K562 (cell line): ENCODE measurements around the gene FGR. TPM values are rescaled to one million over a fixed set of nuclear protein-coding genes. Genes with fewer than 3 reads are reported as not detected.
A peak's percentile ranks its signal among the peaks of the same experiment; 100 is the strongest.

ENCODE experiments used
- CSDE1 ChIP-seq, 2 experiments: fragments of 450-650 bp; IDR thresholded peaks; 2 replicates each; pipeline ENCODE4 v1.6.1; 2016; ENCODE audit warnings: mild to moderate bottlenecking in 1 of 2
- CTBP1 ChIP-seq: fragments of 450-650 bp; IDR thresholded peaks from 2 replicates; pipeline ENCODE4 v1.6.1; 2016; ENCODE audit warnings: borderline replicate concordance
- ERF ChIP-seq: fragments of 450-650 bp; formaldehyde crosslinking; IDR thresholded peaks from 2 replicates; pipeline ENCODE4 v1.4.0; 2020; ENCODE audit warnings: mild to moderate bottlenecking, mixed read lengths
- HMG20A ChIP-seq: fragments of 450-650 bp; formaldehyde crosslinking; conservative IDR thresholded peaks from 2 replicates; pipeline ENCODE4 v1.4.0; 2020; ENCODE audit warnings: mild to moderate bottlenecking, mixed read lengths
- HNRNPK ChIP-seq: fragments of 200-400 bp; formaldehyde crosslinking; IDR thresholded peaks from one replicate; pipeline ENCODE4 v1.6.1; 2018; ENCODE audit warnings: mild to moderate bottlenecking, low read depth, low read length; ENCODE audit not compliant: poor library complexity, severe bottlenecking
- MXI1 ChIP-seq: IDR thresholded peaks from 2 replicates; pipeline ENCODE4 v1.6.1; 2011; ENCODE audit warnings: low read depth, mild to moderate bottlenecking, improper control_type of control experiment, low read length
- NFATC3 ChIP-seq: fragments of 450-650 bp; IDR thresholded peaks from 2 replicates; pipeline ENCODE4 v1.6.1; 2017; ENCODE audit warnings: mild to moderate bottlenecking
- NR2C2 ChIP-seq, 2 experiments: fragments of 200-800 bp in 1 of 2; sonication (Bioruptor generic) in 1 of 2; sonication (generic) in 1 of 2; formaldehyde crosslinking in 1 of 2; IDR thresholded peaks; 2 replicates each; pipeline versions ENCODE4 v1.6.1 to v1.8.0; 2016 to 2022; ENCODE audit warnings: mild to moderate bottlenecking in 1 of 2, missing compliant biosample characterization in 1 of 2, missing genetic modification characterization in 1 of 2, missing genetic modification reagents in 1 of 2
- PCBP2 ChIP-seq: fragments of 200-400 bp; formaldehyde crosslinking; IDR thresholded peaks from 2 replicates; pipeline ENCODE4 v1.6.1; 2018; ENCODE audit warnings: low read length, low read depth, mild to moderate bottlenecking, moderate library complexity; ENCODE audit not compliant: poor library complexity, severe bottlenecking
- RAD21 ChIP-seq, 2 experiments: fragments of 250-450 bp in 1 of 2; fragments of 450-650 bp in 1 of 2; sonication (Bioruptor Pico) in 1 of 2; formaldehyde crosslinking in 1 of 2; IDR thresholded peaks in 1 of 2; conservative IDR thresholded peaks in 1 of 2; 2 replicates each; pipeline versions ENCODE4 v1.4.0 to v1.8.0; 2020 to 2022; ENCODE audit warnings: mild to moderate bottlenecking in 2 of 2, moderate library complexity in 1 of 2
- RBBP5 ChIP-seq: fragments of 200-600 bp; sonication (generic); IDR thresholded peaks from 2 replicates; pipeline ENCODE4 v1.6.1; 2012; ENCODE audit warnings: borderline replicate concordance, mild to moderate bottlenecking, low read length, control low read depth, inconsistent platforms; ENCODE audit not compliant: insufficient read depth, poor library complexity, severe bottlenecking
- ZNF263 ChIP-seq: sonication (generic); formaldehyde crosslinking; IDR thresholded peaks from 2 replicates; pipeline ENCODE4 v1.8.0; 2022; ENCODE audit warnings: mild to moderate bottlenecking, missing genetic modification reagents, borderline replicate concordance
- ZNF282 ChIP-seq: sonication (generic); formaldehyde crosslinking; IDR thresholded peaks from 2 replicates; pipeline ENCODE4 v1.8.1; 2023; ENCODE audit warnings: missing genetic modification reagents
- ZNF316 ChIP-seq: fragments of 450-650 bp; IDR thresholded peaks from 2 replicates; pipeline ENCODE4 v1.6.1; 2016
- ZNF586 ChIP-seq: fragments of 450-650 bp; formaldehyde crosslinking; conservative IDR thresholded peaks from 2 replicates; pipeline ENCODE4 v1.4.0; 2020; ENCODE audit warnings: mild to moderate bottlenecking, moderate library complexity
- polyA plus RNA-seq, 8 experiments: library from polyadenylated mRNA; depleted of rRNA in 4 of 8; stranded (reverse) in 5 of 8; unstranded in 3 of 8; fragments of >200 nt; fragmentation: Nextera tagmentation in 2 of 8; fragmentation: Illumina TruSeq in 1 of 8; extraction: Ambion mirVana in 2 of 8; extraction: Trizol in 1 of 8; gene quantifications; 2 replicates each; pipeline versions ENCODE4 v1.2.1 to v1.2.3, GENCODE V29; 2011 to 2014; ENCODE audit warnings: inconsistent platforms in 1 of 8, missing spikeins in 1 of 8
- total RNA-seq, 7 experiments: library from RNA; depleted of rRNA in 6 of 7; stranded (reverse); fragments of >200 nt in 6 of 7; fragmentation: Illumina TruSeq in 2 of 7; extraction: Trizol in 2 of 7; gene quantifications; 2 replicates each; pipeline versions ENCODE4 v1.2.1 to v1.2.3, GENCODE V29; 2011 to 2021; ENCODE audit warnings: low replicate concordance in 1 of 7
- TF ChIP-seq, protein P1 (sequence below), 2 experiments: IDR thresholded peaks; 2 replicates each; pipeline ENCODE4 v1.6.1; 2012; ENCODE audit warnings: improper control_type of control experiment in 2 of 2, low read depth in 2 of 2, low read length in 2 of 2, borderline replicate concordance in 1 of 2
- TF ChIP-seq, protein P2 (sequence below), 2 experiments: IDR thresholded peaks; 2 replicates each; pipeline ENCODE4 v1.6.1; 2011; ENCODE audit warnings: borderline replicate concordance in 1 of 2, control low read depth in 1 of 2, low read depth in 1 of 2, low read length in 1 of 2, mild to moderate bottlenecking in 1 of 2, mixed read lengths in 1 of 2, moderate library complexity in 1 of 2; ENCODE audit not compliant: insufficient read depth in 1 of 2, insufficient read length in 1 of 2, poor library complexity in 1 of 2, severe bottlenecking in 1 of 2; ENCODE audit errors: extremely low read depth in 1 of 2
- TF ChIP-seq, protein P3 (sequence below): fragments of 450-650 bp; formaldehyde crosslinking; IDR thresholded peaks from 2 replicates; pipeline ENCODE4 v1.4.0; 2020; ENCODE audit warnings: mild to moderate bottlenecking, mixed read lengths
- TF ChIP-seq, protein P4 (sequence below), 3 experiments: fragments of 200-800 bp in 1 of 3; sonication (Bioruptor generic) in 1 of 3; sonication (generic) in 1 of 3; formaldehyde crosslinking in 1 of 3; IDR thresholded peaks; 2 replicates each; pipeline versions ENCODE4 v1.6.1 to v1.8.0; 2016 to 2022; ENCODE audit warnings: mild to moderate bottlenecking in 2 of 3, missing compliant biosample characterization in 2 of 3, missing genetic modification characterization in 2 of 3, missing genetic modification reagents in 1 of 3

Gene FGR
- total and polyA plus RNA-seq, 9 of the 15 experiments (the other 6 are each of a cell fraction or from before 2014, with no cell fraction given), result 0.04 to 0.11 TPM; not detected in 7

DNA sequence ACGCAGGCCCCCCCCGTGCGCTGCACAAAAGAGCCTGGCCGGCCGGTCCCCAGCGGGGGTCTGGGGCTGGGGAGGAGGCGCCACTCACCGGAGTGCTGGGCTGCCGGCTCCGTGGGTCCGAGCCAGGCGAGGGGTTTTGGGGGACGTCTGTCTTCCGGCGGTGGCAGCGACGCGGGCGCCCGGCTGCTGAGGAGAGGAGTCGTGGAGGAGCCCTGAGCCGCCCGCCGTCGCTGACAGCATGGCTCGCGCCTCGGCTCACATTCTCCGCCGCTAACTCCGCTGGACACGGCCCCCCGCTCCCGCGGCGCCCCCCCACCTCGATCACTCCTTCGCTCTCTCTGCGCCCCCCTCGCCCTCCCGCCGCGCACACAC lies 31.7 kb downstream of the FGR start (continued):
- TF ChIP-seq, protein P1, sequence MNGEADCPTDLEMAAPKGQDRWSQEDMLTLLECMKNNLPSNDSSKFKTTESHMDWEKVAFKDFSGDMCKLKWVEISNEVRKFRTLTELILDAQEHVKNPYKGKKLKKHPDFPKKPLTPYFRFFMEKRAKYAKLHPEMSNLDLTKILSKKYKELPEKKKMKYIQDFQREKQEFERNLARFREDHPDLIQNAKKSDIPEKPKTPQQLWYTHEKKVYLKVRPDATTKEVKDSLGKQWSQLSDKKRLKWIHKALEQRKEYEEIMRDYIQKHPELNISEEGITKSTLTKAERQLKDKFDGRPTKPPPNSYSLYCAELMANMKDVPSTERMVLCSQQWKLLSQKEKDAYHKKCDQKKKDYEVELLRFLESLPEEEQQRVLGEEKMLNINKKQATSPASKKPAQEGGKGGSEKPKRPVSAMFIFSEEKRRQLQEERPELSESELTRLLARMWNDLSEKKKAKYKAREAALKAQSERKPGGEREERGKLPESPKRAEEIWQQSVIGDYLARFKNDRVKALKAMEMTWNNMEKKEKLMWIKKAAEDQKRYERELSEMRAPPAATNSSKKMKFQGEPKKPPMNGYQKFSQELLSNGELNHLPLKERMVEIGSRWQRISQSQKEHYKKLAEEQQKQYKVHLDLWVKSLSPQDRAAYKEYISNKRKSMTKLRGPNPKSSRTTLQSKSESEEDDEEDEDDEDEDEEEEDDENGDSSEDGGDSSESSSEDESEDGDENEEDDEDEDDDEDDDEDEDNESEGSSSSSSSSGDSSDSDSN (IDR thresholded peaks at IDR 0.05; ENCODE audit: borderline replicate concordance in 1 of 2, low read depth in 2 of 2, low read length in 2 of 2), result 0 out of 4 replicates have a peak, but pooled peaks of 1 of the 2 experiments have one; percentile 36
- TF ChIP-seq ZNF586 (no peak), RBBP5 (peak; percentile 40), MXI1 (0 out of 2 replicates have a peak, but pooled peaks have one; percentile 41), CSDE1 (IDR thresholded peaks at IDR 0.05) (no peak), ZNF282 (CRISPR knock-in tag) (no peak), ZNF316 (no peak), NFATC3 (peak; percentile 95), CTBP1 (0 out of 2 replicates have a peak, but pooled peaks have one; percentile 28), RAD21 (CRISPR knock-in tag; conservative IDR thresholded peaks at IDR 0.05 in 1 of 2, IDR thresholded peaks at IDR 0.05 in 1 of 2) (peak in 1 of 2 experiments; percentile 13; a peak in 1 of 4 replicates), HMG20A (CRISPR knock-in tag) (no peak), PCBP2 (peak; percentile 5), HNRNPK (peak; percentile 52), NR2C2 (CRISPR knock-in tag; IDR thresholded peaks at IDR 0.05) (no peak), NR2C2 (tag; IDR thresholded peaks at IDR 0.05) (no peak), ERF (CRISPR knock-in tag) (peak; percentile 80; the same call in 1 of the 2 replicates), ZNF263 (CRISPR knock-in tag) (peak; percentile 96)
- TF ChIP-seq, protein P2, sequence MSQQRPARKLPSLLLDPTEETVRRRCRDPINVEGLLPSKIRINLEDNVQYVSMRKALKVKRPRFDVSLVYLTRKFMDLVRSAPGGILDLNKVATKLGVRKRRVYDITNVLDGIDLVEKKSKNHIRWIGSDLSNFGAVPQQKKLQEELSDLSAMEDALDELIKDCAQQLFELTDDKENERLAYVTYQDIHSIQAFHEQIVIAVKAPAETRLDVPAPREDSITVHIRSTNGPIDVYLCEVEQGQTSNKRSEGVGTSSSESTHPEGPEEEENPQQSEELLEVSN (IDR thresholded peaks at IDR 0.05; ENCODE audit: borderline replicate concordance in 1 of 2, extremely low read depth in 1 of 2, insufficient read depth in 1 of 2, insufficient read length in 1 of 2, low read depth in 1 of 2, low read length in 1 of 2, poor library complexity in 1 of 2, severe bottlenecking in 1 of 2), result peak in 1 of 2 experiments; percentile 43
- TF ChIP-seq, protein P3, sequence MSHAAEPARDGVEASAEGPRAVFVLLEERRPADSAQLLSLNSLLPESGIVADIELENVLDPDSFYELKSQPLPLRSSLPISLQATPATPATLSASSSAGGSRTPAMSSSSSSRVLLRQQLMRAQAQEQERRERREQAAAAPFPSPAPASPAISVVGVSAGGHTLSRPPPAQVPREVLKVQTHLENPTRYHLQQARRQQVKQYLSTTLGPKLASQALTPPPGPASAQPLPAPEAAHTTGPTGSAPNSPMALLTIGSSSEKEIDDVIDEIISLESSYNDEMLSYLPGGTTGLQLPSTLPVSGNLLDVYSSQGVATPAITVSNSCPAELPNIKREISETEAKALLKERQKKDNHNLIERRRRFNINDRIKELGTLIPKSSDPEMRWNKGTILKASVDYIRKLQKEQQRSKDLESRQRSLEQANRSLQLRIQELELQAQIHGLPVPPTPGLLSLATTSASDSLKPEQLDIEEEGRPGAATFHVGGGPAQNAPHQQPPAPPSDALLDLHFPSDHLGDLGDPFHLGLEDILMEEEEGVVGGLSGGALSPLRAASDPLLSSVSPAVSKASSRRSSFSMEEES (CRISPR knock-in tag), result no peak
- TF ChIP-seq, protein P4, sequence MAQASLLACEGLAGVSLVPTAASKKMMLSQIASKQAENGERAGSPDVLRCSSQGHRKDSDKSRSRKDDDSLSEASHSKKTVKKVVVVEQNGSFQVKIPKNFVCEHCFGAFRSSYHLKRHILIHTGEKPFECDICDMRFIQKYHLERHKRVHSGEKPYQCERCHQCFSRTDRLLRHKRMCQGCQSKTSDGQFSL (CRISPR knock-in tag; IDR thresholded peaks at IDR 0.05), result peak; percentile 91
- TF ChIP-seq, protein P4 (tag; IDR thresholded peaks at IDR 0.05), result peak in 1 of 2 experiments; percentile 52; a peak in 1 of 4 replicates
